Stomach (tissue), 4 donors: ENCODE results near the gene YARS1.

ENCODE experiments used
- CTCF ChIP-seq, 7 experiments: fragments of 450-650 bp in 4 of 7; fragments of 200-600 bp in 3 of 7; sonication (generic) in 3 of 7; IDR thresholded peaks; one replicate each; pipeline ENCODE4 v1.5.1; 2016 to 2019; ENCODE audit warnings: antibody characterized with exemption in 7 of 7, control low read depth in 2 of 7, mild to moderate bottlenecking in 1 of 7
- POLR2A ChIP-seq, 4 donors: fragments of 450-650 bp; IDR thresholded peaks; one replicate each; pipeline ENCODE4 v1.6.1; 2016; ENCODE audit warnings: antibody characterized with exemption in 4 of 4, control low read depth in 2 of 4, mild to moderate bottlenecking in 1 of 4, moderate library complexity in 1 of 4
- POLR2AphosphoS5 ChIP-seq, 3 donors: sonication (generic); formaldehyde crosslinking; IDR thresholded peaks; one replicate each; pipeline ENCODE4 v1.6.1; 2016; ENCODE audit warnings: antibody characterized with exemption in 3 of 3

GRCh38 chr1:32742956-32743355, 74.2 kb downstream of the YARS1 start:
- no peak for TF ChIP-seq CTCF (IDR thresholded peaks at IDR 0.05)
- no peak for TF ChIP-seq POLR2A (IDR thresholded peaks at IDR 0.05)
- peak in 2 of 3 donors; percentile 4 to 64 for TF ChIP-seq POLR2AphosphoS5 (IDR thresholded peaks at IDR 0.05)
